GM15510 (cell line): ENCODE results near the gene KCNT1.

Source experiments
- POLR2A ChIP-seq: IDR thresholded peaks from 3 replicates; pipeline ENCODE4 v1.6.1; 2011; ENCODE audit warnings: borderline replicate concordance; ENCODE audit not compliant: insufficient read length; ENCODE audit errors: extremely low read depth

The KCNT1 gene

GRCh38 chr9:135667463-135668001, 34.5 kb upstream of the KCNT1 start:
- no peak for TF ChIP-seq POLR2A

GRCh38 chr9:135669616-135670285, 32.2 kb upstream of the KCNT1 start:
- no peak for TF ChIP-seq POLR2A

- TF ChIP-seq POLR2A = no peak
Observed at GRCh38 chr9:135670721-135671590, 31.0 kb upstream of the KCNT1 start.

GRCh38 chr9:135671591-135672041, 30.4 kb upstream of the KCNT1 start:
- TF ChIP-seq POLR2A = no peak

- TF ChIP-seq POLR2A = no peak
Observed at GRCh38 chr9:135673941-135674340, 28.0 kb upstream of the KCNT1 start.

- TF ChIP-seq POLR2A = no peak
Observed at GRCh38 chr9:135674977-135675376, 27.0 kb upstream of the KCNT1 start.

- TF ChIP-seq POLR2A = no peak
Observed at GRCh38 chr9:135676891-135677290, 25.1 kb upstream of the KCNT1 start.

GRCh38 chr9:135677641-135678168, 24.3 kb upstream of the KCNT1 start:
- TF ChIP-seq POLR2A = no peak

- no peak for TF ChIP-seq POLR2A
Observed at GRCh38 chr9:135678236-135679017, 23.6 kb upstream of the KCNT1 start.

GRCh38 chr9:135680056-135680455, 21.9 kb upstream of the KCNT1 start:
- TF ChIP-seq POLR2A = no peak

- no peak for TF ChIP-seq POLR2A
Observed at GRCh38 chr9:135681161-135681560, 20.8 kb upstream of the KCNT1 start.

- no peak for TF ChIP-seq POLR2A
Observed at GRCh38 chr9:135683401-135684034, 18.5 kb upstream of the KCNT1 start.

- no peak for TF ChIP-seq POLR2A
Observed at GRCh38 chr9:135684691-135685090, 17.3 kb upstream of the KCNT1 start.

GRCh38 chr9:135687216-135687615, 14.8 kb upstream of the KCNT1 start:
- no peak for TF ChIP-seq POLR2A
